ENCODE data around the gene MTHFD1L.
"Not testable (repeated sequence)": the region's sequence is repeated elsewhere in the genome, so short reads cannot be mapped to it uniquely, and the experiment has no call there.

MTHFD1L gene

GRCh38 chr6:151103266-151103665 is 237.8 kb downstream of the MTHFD1L start:
- peaks cover 3% of the 10 kb centered on the region for H3K27me3 Mint-ChIP-seq

GRCh38 chr6:151107897-151108427 is 242.5 kb downstream of the MTHFD1L start:
- H3K27ac Mint-ChIP-seq (ENCODE audit: low read depth) = no peak overlapping the region
- peaks cover 3% of the 10 kb centered on the region for H3K36me3 Mint-ChIP-seq (ENCODE audit: insufficient read depth)
- H3K4me1 Mint-ChIP-seq = no peaks in the 10 kb centered on the region
- H3K4me3 Mint-ChIP-seq = no peak overlapping the region
- DNase-seq (ENCODE audit: low spot score in 2 of 2) (no peak), ATAC-seq (replicated peaks; ENCODE audit: extremely low read depth, poor library complexity, severe bottlenecking) (no peak)
- H3K9me3 Mint-ChIP-seq = no peaks in the 10 kb centered on the region
- peaks cover 24% of the 10 kb centered on the region for H3K27me3 Mint-ChIP-seq

More at GRCh38 chr6:151103266-151103665, 237.8 kb downstream of the MTHFD1L start:
- DNase-seq (ENCODE audit: low spot score in 2 of 2) = no peak
- no peaks in the 10 kb centered on the region for H3K9me3 Mint-ChIP-seq
- H3K36me3 Mint-ChIP-seq (ENCODE audit: insufficient read depth) = peaks cover 3% of the 10 kb centered on the region
- H3K27ac Mint-ChIP-seq (ENCODE audit: low read depth) = no peak overlapping the region
- no peak overlapping the region for H3K4me3 Mint-ChIP-seq
- no peak for ATAC-seq (replicated peaks; ENCODE audit: extremely low read depth, poor library complexity, severe bottlenecking)
- H3K4me1 Mint-ChIP-seq = no peaks in the 10 kb centered on the region

- H3K27ac Mint-ChIP-seq (ENCODE audit: low read depth) = no peak overlapping the region
- H3K4me1 Mint-ChIP-seq = no peaks in the 10 kb centered on the region
- no peak for ATAC-seq (replicated peaks; ENCODE audit: extremely low read depth, poor library complexity, severe bottlenecking)
- H3K27me3 Mint-ChIP-seq = peaks cover 24% of the 10 kb centered on the region
- peaks cover 2% of the 10 kb centered on the region for H3K36me3 Mint-ChIP-seq (ENCODE audit: insufficient read depth)
- no peak for DNase-seq (ENCODE audit: low spot score in 2 of 2)
- H3K4me3 Mint-ChIP-seq = no peak overlapping the region
- H3K9me3 Mint-ChIP-seq = no peaks in the 10 kb centered on the region
Measured at GRCh38 chr6:151108548-151108947, 243.0 kb downstream of the MTHFD1L start.

- no peaks in the 10 kb centered on the region for H3K9me3 Mint-ChIP-seq
- ATAC-seq (replicated peaks; ENCODE audit: extremely low read depth, poor library complexity, severe bottlenecking) (no peak), DNase-seq (ENCODE audit: low spot score in 2 of 2) (no peak)
- no peak overlapping the region for H3K27ac Mint-ChIP-seq (ENCODE audit: low read depth)
- peaks cover 2% of the 10 kb centered on the region for H3K36me3 Mint-ChIP-seq (ENCODE audit: insufficient read depth)
- H3K4me1 Mint-ChIP-seq = no peaks in the 10 kb centered on the region
- peaks cover 24% of the 10 kb centered on the region for H3K27me3 Mint-ChIP-seq
- H3K4me3 Mint-ChIP-seq = no peak overlapping the region
Measured at GRCh38 chr6:151109361-151109760, 243.9 kb downstream of the MTHFD1L start.

GRCh38 chr6:151109869-151110575 is 244.5 kb downstream of the MTHFD1L start:
- no peaks in the 10 kb centered on the region for H3K4me1 Mint-ChIP-seq
- H3K36me3 Mint-ChIP-seq (ENCODE audit: insufficient read depth) = peaks cover 2% of the 10 kb centered on the region
- H3K9me3 Mint-ChIP-seq = no peaks in the 10 kb centered on the region
- ATAC-seq (replicated peaks; ENCODE audit: extremely low read depth, poor library complexity, severe bottlenecking) = no peak
- peaks cover 24% of the 10 kb centered on the region for H3K27me3 Mint-ChIP-seq
- no peak for DNase-seq (ENCODE audit: low spot score in 2 of 2)
- H3K4me3 Mint-ChIP-seq = no peak overlapping the region
- no peak overlapping the region for H3K27ac Mint-ChIP-seq (ENCODE audit: low read depth)

- DNase-seq (ENCODE audit: low spot score in 2 of 2) = no peak
- no peak overlapping the region for H3K27ac Mint-ChIP-seq (ENCODE audit: low read depth)
Measured at GRCh38 chr6:151110576-151110905, 245.0 kb downstream of the MTHFD1L start.

GRCh38 chr6:151111670-151112069 is 246.2 kb downstream of the MTHFD1L start:
- Mint-ChIP-seq H3K4me3 (no peak overlapping the region), H3K9me3 (no peaks in the 10 kb centered on the region), H3K4me1 (no peaks in the 10 kb centered on the region), H3K27me3 (peaks cover 24% of the 10 kb centered on the region), H3K27ac (ENCODE audit: low read depth) (no peak overlapping the region), H3K36me3 (ENCODE audit: insufficient read depth) (peaks cover 2% of the 10 kb centered on the region)
- DNase-seq (ENCODE audit: low spot score in 2 of 2) = no peak
- no peak for ATAC-seq (replicated peaks; ENCODE audit: extremely low read depth, poor library complexity, severe bottlenecking)

More at GRCh38 chr6:151110576-151110905, 245.0 kb downstream of the MTHFD1L start:
- Mint-ChIP-seq H3K4me1 (no peaks in the 10 kb centered on the region), H3K36me3 (ENCODE audit: insufficient read depth) (peaks cover 2% of the 10 kb centered on the region), H3K27me3 (peaks cover 24% of the 10 kb centered on the region), H3K9me3 (no peaks in the 10 kb centered on the region), H3K4me3 (no peak overlapping the region)
- ATAC-seq (replicated peaks; ENCODE audit: extremely low read depth, poor library complexity, severe bottlenecking) = no peak

GRCh38 chr6:151112130-151112529 is 246.6 kb downstream of the MTHFD1L start:
- DNase-seq (ENCODE audit: low spot score in 2 of 2) (no peak), ATAC-seq (replicated peaks; ENCODE audit: extremely low read depth, poor library complexity, severe bottlenecking) (no peak)
- Mint-ChIP-seq H3K9me3 (no peaks in the 10 kb centered on the region), H3K27me3 (peaks cover 24% of the 10 kb centered on the region), H3K4me3 (no peak overlapping the region), H3K27ac (ENCODE audit: low read depth) (no peak overlapping the region), H3K36me3 (ENCODE audit: insufficient read depth) (peaks cover 2% of the 10 kb centered on the region), H3K4me1 (no peaks in the 10 kb centered on the region)

- H3K36me3 Mint-ChIP-seq (ENCODE audit: insufficient read depth) = not testable (repeated sequence)
- H3K27me3 Mint-ChIP-seq = peaks cover 24% of the 10 kb centered on the region
Measured at GRCh38 chr6:151112884-151113283, 247.4 kb downstream of the MTHFD1L start.

GRCh38 chr6:151113641-151114040 is 248.1 kb downstream of the MTHFD1L start:
- Mint-ChIP-seq H3K4me1 (no peaks in the 10 kb centered on the region), H3K4me3 (no peak overlapping the region), H3K27ac (ENCODE audit: low read depth) (no peak overlapping the region), H3K9me3 (no peaks in the 10 kb centered on the region), H3K36me3 (ENCODE audit: insufficient read depth) (no peaks in the 10 kb centered on the region), H3K27me3 (peaks cover 17% of the 10 kb centered on the region)
- no peak for DNase-seq (ENCODE audit: low spot score in 2 of 2)
- no peak for ATAC-seq (replicated peaks; ENCODE audit: extremely low read depth, poor library complexity, severe bottlenecking)

More at GRCh38 chr6:151112884-151113283, 247.4 kb downstream of the MTHFD1L start:
- H3K4me1 Mint-ChIP-seq; H3K27ac Mint-ChIP-seq (ENCODE audit: low read depth); H3K4me3 Mint-ChIP-seq; DNase-seq (ENCODE audit: low spot score in 2 of 2); ATAC-seq (replicated peaks; ENCODE audit: extremely low read depth, poor library complexity, severe bottlenecking); H3K9me3 Mint-ChIP-seq: not testable (repeated sequence)

- H3K27ac Mint-ChIP-seq (ENCODE audit: low read depth) = no peak overlapping the region
- DNase-seq (ENCODE audit: low spot score in 2 of 2) (no peak), ATAC-seq (replicated peaks; ENCODE audit: extremely low read depth, poor library complexity, severe bottlenecking) (no peak)
- H3K4me3 Mint-ChIP-seq = no peak overlapping the region
- H3K36me3 Mint-ChIP-seq (ENCODE audit: insufficient read depth) = no peaks in the 10 kb centered on the region
- H3K4me1 Mint-ChIP-seq = no peaks in the 10 kb centered on the region
- no peaks in the 10 kb centered on the region for H3K9me3 Mint-ChIP-seq
- peaks cover 6% of the 10 kb centered on the region for H3K27me3 Mint-ChIP-seq
Measured at GRCh38 chr6:151118461-151119123, 253.1 kb downstream of the MTHFD1L start.

- H3K9me3 Mint-ChIP-seq = no peaks in the 10 kb centered on the region
- H3K27ac Mint-ChIP-seq (ENCODE audit: low read depth) = no peak overlapping the region
- ATAC-seq (replicated peaks; ENCODE audit: extremely low read depth, poor library complexity, severe bottlenecking) (no peak), DNase-seq (ENCODE audit: low spot score in 2 of 2) (no peak)
- H3K4me1 Mint-ChIP-seq = no peaks in the 10 kb centered on the region
- H3K36me3 Mint-ChIP-seq (ENCODE audit: insufficient read depth) = no peaks in the 10 kb centered on the region
- H3K27me3 Mint-ChIP-seq = peaks cover 6% of the 10 kb centered on the region
- H3K4me3 Mint-ChIP-seq = no peak overlapping the region
Measured at GRCh38 chr6:151119823-151120524, 254.5 kb downstream of the MTHFD1L start.
